ENCODE data around the gene PLEKHG3.

- no peak for TF ChIP-seq ZNF274 (IDR thresholded peaks at IDR 0.05; ENCODE audit: low read depth, low read length)
- no peak for TF ChIP-seq YY1 (IDR thresholded peaks at IDR 0.05; ENCODE audit: insufficient read depth, insufficient read length)
These were observed 41.0 kb upstream of the PLEKHG3 start for GRCh38 chr14:64663174-64663573.
